ENCODE data around the gene CIRBP. TPM values are rescaled to one million over a fixed set of nuclear protein-coding genes. Genes with fewer than 3 reads are reported as not detected.

CIRBP gene
- polyA plus RNA-seq, 1 of the 3 experiments (the other 2 are of a cell fraction): 762 TPM

GRCh38 chr19:1249298-1249989 lies 19.7 kb upstream of the CIRBP start (continued):
- TF ChIP-seq TEAD4 (IDR thresholded peaks at IDR 0.05; ENCODE audit: borderline replicate concordance, insufficient read depth): 0 out of 2 replicates have a peak, but pooled peaks have one; percentile 19

- no peaks in the 10 kb centered on the region for H3K9me2 ChIP-seq
- ChIA-PET CTCF (interaction anchor here (0.6 to 2.5 kb wide), 4 partner anchors 10 to 361 kb away, joined by 3 to 13 read pairs (median 3); no protein-coding TSS in a partner anchor), POLR2A (interaction anchor here (1.5 kb wide), 1 partner anchor 16 kb away, joined by 7 read pairs; no protein-coding TSS in a partner anchor)
- peaks cover 59% of the 10 kb centered on the region for H3K79me2 ChIP-seq (ENCODE audit: insufficient read depth)
- peaks cover 39% of the 10 kb centered on the region for H3F3A ChIP-seq (replicated peaks; ENCODE audit: insufficient read depth)
- H3K27ac ChIP-seq (ENCODE audit: low read depth in 2 of 2, low read length in 1 of 2): peak overlapping the region; percentile 75 to 95
- peak overlapping the region; percentile 98 for H3K9ac ChIP-seq
- H3K9me3 ChIP-seq: no peaks in the 10 kb centered on the region
- H3K4me1 ChIP-seq (ENCODE audit: control insufficient read depth in 1 of 2, insufficient read depth in 2 of 2, low read depth in 1 of 2, low read length in 1 of 2): peaks cover 17 to 36% of the 10 kb centered on the region in 2 experiments; a peak in 3 of 4 replicates
- no CpG with 5 or more reads among the region's 67 CpGs for WGBS (ENCODE audit: low lambda C conversion rate)
- DNase-seq: no peak
- no peak overlapping the region for H2AFZ ChIP-seq (ENCODE audit: low read depth)
- TF ChIP-seq MXI1 (IDR thresholded peaks at IDR 0.05; ENCODE audit: low read depth, low read length) (no peak), CTCF (IDR thresholded peaks at IDR 0.05) (no peak), ELF1 (IDR thresholded peaks at IDR 0.05) (no peak), TEAD4 (IDR thresholded peaks at IDR 0.05; ENCODE audit: borderline replicate concordance, insufficient read depth) (no peak), RFX5 (IDR thresholded peaks at IDR 0.05; ENCODE audit: low read length) (no peak), POLR2AphosphoS5 (IDR thresholded peaks at IDR 0.05; ENCODE audit: low read depth, low read length) (no peak), JUND (IDR thresholded peaks at IDR 0.05) (no peak), SIN3A (IDR thresholded peaks at IDR 0.05; ENCODE audit: borderline replicate concordance, low read depth, low read length) (no peak), NRF1 (IDR thresholded peaks at IDR 0.05; ENCODE audit: low read depth, low read length) (no peak), SMC3 (IDR thresholded peaks at IDR 0.05; ENCODE audit: low read depth, low read length) (no peak), GATA2 (CRISPR knock-in tag; IDR thresholded peaks at IDR 0.05) (no peak), MAX (IDR thresholded peaks at IDR 0.05; ENCODE audit: low read depth) (no peak)
- H3K36me3 ChIP-seq (replicated peaks in 1 of 2; ENCODE audit: control insufficient read depth in 1 of 2, insufficient read depth in 2 of 2, low read length in 1 of 2): peaks cover 17 to 25% of the 10 kb centered on the region in 2 experiments
- peaks cover 31% of the 10 kb centered on the region for H4K20me1 ChIP-seq (ENCODE audit: insufficient read depth)
- H3K27me3 ChIP-seq (ENCODE audit: insufficient read depth): no peaks in the 10 kb centered on the region
- H3K4me2 ChIP-seq: peak overlapping the region; percentile 75; the same call in 1 of the 2 replicates
- H3K4me3 ChIP-seq (ENCODE audit: low read depth in 2 of 2, low read length in 1 of 2): peak overlapping the region; percentile 79 to 86
These were observed 19.1 kb upstream of the CIRBP start for GRCh38 chr19:1249990-1250436.
